ENCODE measurements around the gene SEC23B. TPM values are rescaled to one million over a fixed set of nuclear protein-coding genes. Genes with fewer than 3 reads are reported as not detected.

SEC23B gene
- total RNA-seq, 1 experiment from 2014 or later = 50.2 TPM

DNA sequence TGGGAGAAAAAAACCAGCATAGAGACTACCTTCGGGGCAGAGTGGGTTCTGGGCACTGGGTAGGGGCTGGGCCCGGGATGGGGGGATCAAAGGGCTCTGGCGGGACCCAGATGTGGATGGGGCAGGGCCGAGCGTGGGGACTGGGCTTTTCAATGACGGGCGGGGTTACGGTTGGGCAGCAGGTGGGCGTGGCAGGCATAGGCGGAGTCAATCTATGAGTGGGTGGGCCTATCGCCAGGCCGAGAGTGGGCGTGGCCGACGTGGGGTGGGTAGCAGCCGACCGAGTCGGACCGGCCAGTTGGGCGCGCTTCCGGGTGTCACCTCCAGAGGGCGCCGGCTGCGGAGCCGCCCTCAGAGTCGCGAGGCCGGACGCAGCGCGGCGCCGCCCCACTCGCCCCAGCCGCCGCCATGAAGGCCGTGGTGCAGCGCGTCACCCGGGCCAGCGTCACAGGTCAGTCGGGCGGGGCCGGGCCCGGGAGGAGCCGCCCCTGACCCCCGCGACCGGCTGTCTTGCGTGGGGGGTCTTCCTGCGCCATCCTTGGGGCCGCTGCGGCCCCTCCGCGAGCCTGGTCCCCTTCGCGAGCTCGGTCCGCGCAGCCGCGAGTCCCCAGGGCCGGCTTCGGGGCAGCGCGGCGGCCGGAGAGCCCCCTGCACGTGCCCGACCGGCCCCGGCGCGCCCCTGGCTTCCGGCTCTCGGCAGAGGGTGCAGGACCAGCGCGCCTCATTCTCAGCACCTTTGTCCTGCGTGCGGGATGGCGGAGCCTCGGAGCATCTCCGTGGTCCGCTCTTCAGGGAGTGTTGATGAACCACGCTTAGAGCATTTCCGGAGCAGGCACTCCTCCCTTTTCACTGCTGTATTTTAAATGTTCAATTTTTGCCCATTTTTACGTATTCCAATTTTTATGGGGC, 80.2 kb downstream of the SEC23B start, which contains the start of gene DTD1:
Gene DTD1, plus strand, starts transcription at position 390 of the 909 bp plus-strand sequence. Its CDS starts 19 bp downstream, at position 409.
- DNase-seq (ENCODE audit: low spot score) = peak; percentile 78

DNA sequence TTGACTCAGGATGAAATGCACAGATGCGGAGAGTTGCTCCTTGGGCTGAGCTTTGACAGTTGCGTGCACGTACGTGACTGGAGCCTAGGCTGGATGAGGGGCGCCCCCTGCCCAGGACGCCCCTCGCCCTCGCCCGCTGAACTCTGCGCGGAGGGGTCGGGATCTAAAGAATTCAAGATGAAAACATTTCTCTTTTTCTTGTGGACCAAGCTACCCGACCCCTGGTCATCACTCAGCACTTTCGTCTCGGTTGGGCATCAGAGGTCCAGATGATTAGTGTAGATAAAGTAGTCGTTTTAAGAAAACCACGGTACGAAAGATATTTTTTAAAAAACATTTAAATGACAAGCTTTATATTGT, 80.8 kb downstream of the SEC23B start:
- no peak for DNase-seq (ENCODE audit: low spot score)

DNA sequence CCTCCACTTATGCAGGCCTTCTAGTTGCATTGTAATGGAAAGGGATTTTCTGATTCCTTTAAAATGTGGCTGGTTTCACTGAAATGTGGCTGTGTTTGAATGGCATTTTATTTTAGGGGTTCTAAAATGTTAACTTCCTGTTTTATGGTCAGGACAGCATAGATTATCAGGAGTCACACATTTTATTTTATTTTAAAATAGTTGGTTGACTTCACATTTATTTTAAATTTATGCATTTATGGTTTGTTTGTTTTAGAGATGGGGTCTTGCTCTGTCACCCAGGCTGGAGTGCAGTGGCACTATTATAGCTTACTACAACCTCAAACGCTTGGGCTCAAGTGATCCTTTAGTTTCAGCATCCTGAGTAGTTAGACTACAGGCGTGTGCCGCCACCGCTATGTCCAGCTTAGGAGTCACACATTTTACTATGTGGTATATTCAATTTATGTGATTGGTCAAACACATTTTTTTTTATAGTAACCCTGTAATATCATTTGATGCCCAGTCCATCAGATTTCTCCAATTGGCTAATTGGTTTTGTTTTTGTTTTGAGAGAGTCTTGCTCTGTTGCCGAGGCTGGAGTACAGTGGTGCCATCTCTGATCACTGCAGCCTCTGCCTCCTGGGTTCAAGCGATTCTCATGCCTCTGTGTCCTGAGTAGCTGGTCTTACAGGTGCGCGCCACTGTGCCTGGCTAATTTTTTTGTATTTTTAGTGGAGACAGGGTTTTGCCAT, 82.4 kb downstream of the SEC23B start:
- DNase-seq (ENCODE audit: low spot score) = no peak

DNA sequence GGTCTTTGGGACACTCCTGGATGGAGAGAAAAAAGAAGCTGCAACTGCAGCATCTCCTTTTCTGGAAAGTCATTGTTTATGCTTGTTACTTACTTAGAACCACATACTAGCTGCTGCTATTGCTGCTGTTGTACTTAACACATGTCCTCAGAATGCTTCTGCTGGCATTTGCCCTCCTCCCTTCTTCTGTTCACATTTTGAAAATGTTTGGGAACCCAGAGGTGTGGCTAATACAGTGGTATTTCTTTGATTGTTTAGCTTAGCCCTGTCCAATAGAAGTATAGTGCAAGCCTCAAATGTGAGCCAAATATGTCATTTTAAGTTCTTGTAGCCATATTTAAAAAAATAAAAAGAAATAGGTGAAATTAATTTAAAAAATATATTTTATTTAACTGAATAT, 88.5 kb downstream of the SEC23B start:
- no peak for DNase-seq (ENCODE audit: low spot score)

DNA sequence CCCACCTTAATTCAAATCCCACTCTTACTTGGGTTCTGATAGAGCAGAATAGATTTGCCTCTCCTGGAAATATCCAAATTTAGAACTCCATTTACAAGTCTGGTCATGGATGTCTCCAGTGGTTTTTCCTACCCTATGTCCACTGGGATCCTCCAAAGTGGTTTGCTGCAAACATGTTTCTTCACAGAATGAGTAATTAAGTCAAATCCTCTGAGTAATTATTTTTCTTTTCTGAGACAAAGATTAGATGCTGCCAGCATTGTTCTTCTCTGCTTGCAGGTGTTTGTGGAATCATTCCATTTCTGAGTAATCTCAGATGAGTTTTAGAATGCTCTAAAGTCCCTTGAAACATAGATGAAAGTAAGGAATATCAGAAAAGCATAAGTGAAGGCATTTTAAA, 102.0 kb downstream of the SEC23B start:
- DNase-seq (ENCODE audit: low spot score) = no peak

Other genes starting within 250 kb of the SEC23B start
- gene ZNF133, start 219.4 kb upstream of the SEC23B start, total RNA-seq (2014; rRNA removed; shearing (Covaris generic)) = 9.5 and 10.8 TPM in 2 replicates
- gene DZANK1, start 40.9 kb upstream of the SEC23B start, total RNA-seq (2014; rRNA removed; shearing (Covaris generic)) = 0.66 and 0.80 TPM in 2 replicates
- 14.4 and 17.5 TPM in 2 replicates for gene POLR3F, start 40.5 kb upstream of the SEC23B start, total RNA-seq (2014; rRNA removed; shearing (Covaris generic))
- 10.7 and 19.0 TPM in 2 replicates for gene RBBP9, start 10.7 kb upstream of the SEC23B start, total RNA-seq (2014; rRNA removed; shearing (Covaris generic))
- gene SMIM26, start 59.5 kb downstream of the SEC23B start, total RNA-seq (2014; rRNA removed; shearing (Covaris generic)) = 148 and 149 TPM in 2 replicates
- gene DTD1, start 80.1 kb downstream of the SEC23B start, total RNA-seq (2014; rRNA removed; shearing (Covaris generic)) = 78.0 and 108 TPM in 2 replicates

Data from H4 (cell line).